ENCODE measurements around the gene PRKACG.
A peak's percentile ranks its signal among the peaks of the same experiment; 100 is the strongest.
"Not testable (repeated sequence)": the region's sequence is repeated elsewhere in the genome, so short reads cannot be mapped to it uniquely, and the experiment has no call there.

PRKACG gene

DNA sequence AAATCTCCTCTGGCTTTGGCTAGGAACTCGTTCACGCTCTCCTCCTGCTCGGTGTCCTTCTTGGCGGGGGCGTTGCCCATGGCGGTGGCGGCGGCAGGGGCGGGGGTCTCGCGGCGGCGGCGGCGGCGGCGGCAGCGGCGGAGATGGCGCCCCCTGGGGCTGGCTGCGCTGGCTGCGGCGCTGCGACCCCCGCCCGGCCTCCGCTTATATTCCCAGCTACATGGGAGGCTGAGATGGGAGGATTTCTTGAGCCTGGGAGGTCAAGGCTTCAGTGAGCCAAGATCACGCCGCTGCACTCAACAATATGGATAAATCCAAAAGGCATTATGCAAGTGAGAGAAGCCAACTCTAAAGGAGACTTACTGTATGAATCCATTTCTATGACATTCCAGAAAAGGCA lies at the start of gene PRKACG:
Gene PRKACG, minus strand, starts transcription at position 101 of the 400 bp plus-strand sequence. Its CDS starts 21 bp downstream, at position 80.
- DNase-seq: no peak

DNA sequence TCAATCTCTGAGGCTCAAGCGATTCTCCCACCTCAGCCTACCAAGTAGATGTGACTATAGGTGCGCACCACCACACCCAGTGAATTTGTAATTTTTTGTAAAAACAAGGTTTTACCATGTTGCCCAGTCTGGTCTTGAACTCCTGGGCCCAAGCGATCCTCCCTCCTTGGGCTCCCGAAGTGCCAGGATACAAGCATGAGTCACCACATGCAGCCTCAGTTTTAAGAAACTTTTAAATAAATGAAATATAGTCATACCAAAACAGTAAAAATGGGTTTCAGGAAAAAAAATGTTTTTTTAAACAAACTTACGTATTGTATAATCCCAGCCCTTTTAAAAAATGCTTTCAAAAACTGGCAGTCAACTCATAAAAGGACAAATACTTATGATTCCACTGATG lies 48.3 kb upstream of the PRKACG start:
- DNase-seq: no peak

DNA sequence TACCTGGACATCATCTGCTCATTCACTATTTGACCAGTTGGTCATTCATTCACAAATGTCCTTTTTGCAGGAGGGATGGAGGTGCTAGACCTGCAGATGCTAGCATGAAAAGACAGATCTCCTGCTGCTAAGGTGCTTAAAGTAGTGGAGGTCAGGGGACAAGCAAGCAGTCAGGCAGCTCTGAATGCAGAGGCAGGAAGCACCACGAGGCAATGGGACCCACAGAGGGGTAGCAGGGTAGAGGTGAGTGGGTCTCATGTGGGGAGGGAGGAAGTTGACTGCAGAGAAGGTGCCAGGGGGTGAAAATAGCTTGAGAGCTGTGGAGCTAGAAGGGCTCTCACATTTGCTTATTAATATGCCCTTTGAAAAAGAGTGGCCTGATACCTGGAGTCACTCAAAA lies 46.9 kb upstream of the PRKACG start:
- DNase-seq: no peak

DNA sequence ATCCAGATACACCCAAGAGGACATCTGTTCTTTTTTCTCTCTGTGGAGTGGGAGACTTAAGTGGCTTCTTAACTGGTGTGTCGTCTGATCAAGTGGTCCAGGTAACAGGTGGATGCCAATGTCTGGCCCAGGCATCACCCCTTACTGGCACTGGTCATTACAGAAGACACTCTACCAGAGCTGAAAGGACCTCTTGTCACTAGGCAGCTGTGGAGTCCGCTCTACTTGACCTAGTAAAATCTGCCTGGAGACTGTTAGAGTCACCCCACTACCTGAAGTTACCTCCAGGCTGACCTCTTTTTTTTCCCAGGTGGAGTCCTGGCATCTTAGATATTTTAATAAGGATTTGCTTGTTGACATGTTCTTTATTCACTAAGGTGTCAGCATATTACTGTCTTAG lies 44.2 kb upstream of the PRKACG start:
- DNase-seq: no peak

DNA sequence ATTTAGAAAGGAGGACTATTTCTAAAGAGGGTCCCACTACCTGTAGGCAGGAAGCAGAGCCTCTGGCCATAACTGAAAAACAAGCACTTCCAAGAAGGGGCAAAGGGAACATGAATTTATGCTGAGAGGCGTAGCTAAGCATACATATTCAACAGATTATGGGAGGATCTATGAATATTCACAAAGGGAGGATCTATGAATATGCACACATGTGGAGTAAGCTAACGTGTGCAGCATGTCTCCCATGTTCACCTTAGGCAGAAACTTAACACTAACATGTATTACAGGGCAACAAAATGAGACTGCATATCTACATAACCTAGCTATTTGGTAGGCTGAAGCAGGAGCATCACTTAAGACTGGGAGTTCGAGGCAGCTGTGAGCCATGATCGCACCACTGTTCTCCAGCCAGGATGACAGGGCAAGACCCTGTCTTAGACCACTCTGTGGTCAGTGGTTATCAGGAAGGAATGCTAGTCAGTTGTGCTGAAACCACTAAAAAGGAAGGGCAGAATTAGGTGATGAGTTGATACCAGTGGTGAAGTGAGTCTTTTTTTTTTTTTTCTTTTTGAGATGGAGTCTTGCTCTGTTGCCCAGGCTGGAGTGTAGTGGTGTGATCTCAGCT lies 42.4 kb upstream of the PRKACG start:
- no peak for DNase-seq

DNA sequence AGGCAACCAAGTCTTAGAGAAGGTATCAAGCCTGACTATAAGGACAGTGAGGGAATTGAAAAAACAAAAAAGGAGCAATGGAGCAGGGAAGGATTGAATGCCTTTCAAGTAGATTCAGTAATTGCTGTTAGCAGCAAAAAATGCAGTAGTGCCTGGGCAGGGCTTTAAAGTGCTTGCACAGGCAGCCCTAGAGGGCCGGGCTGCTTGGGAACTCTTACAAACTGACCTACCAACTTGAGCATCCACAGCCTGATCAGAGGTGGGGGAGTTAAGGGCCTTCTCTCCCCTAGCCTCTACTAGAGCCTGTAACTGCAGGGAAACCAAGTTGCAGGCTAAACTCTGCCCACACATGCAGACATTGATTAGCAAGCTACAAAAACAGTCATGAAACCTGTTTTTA lies 41.1 kb upstream of the PRKACG start:
- DNase-seq: no peak

DNA sequence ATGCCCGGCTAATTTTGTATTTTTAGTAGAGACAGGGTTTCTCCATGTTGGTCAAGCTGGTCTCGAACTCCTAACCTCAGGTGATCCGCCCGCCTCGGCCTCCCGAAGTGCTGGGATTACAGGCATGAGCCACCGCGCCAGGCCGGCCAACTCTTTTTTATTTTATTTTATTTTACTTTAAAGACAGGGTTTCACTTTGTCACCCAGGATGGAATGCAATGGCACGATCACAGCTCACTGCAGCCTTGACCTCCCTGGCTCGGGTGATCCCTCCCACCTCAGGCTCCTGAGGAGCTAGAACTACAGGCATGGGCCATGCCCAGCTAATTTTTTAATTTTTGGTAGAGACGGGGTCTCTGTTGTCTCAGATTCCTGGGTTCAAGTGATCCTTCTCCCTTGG lies 37.0 kb upstream of the PRKACG start:
- DNase-seq: not testable (repeated sequence)

DNA sequence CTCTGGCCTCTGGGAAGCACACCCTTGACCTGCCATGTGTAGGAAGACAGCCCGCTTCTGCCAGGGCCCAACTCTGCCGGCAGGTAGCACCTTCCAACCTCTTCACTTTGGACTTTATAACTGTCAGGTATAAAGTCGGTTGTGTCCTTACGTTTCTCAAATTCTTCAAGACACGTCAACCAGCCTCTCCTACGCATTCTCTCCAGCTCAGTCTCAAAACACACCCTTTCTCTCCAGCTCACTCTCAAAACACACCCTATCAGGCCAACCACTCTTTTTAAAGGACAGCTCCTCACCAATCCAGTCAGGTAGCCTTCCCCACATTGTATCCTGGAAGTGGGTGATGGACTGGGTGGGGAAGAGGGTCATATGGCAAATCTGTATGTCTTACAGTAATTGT lies 35.2 kb upstream of the PRKACG start:
- no peak for DNase-seq

DNA sequence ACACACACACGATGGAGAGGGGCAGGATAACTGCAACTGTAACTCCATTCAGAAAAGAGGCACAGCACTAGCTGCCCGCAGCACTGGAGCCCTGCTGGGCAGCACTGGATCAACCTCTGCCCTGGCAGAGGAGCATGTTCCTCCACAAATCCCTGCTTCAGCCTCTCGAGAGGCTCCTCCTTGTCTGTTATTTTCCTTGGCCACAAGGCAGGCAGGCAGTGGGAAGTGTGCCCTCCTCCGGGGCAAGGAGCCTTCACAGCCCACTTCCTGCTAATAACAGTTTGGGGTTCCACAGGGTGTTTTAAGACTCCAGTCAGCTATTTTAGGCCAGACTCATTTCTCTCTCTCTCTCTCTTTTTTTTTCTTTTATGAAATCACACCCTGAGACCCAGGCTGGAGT lies 33.5 kb upstream of the PRKACG start:
- DNase-seq: no peak

DNA sequence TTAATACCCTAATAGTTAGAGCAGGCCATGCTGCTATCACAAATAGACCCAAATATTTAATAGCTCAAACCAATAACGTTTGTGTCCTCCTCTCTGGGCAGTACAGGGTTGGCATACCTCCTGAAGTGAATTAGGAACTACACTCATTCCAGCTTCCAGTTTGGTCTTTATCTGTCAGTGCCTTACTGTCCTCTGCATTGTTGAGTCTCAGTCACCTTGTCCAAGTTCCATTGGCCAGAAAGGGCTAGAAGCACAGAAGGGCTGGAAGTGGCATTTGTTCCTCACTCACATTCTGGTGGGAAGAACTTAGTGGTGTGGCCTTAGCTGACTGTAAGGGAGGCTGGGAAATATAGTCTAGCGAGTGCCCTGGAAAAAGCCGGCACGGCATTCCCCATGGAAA lies 32.8 kb upstream of the PRKACG start:
- no peak for DNase-seq

DNA sequence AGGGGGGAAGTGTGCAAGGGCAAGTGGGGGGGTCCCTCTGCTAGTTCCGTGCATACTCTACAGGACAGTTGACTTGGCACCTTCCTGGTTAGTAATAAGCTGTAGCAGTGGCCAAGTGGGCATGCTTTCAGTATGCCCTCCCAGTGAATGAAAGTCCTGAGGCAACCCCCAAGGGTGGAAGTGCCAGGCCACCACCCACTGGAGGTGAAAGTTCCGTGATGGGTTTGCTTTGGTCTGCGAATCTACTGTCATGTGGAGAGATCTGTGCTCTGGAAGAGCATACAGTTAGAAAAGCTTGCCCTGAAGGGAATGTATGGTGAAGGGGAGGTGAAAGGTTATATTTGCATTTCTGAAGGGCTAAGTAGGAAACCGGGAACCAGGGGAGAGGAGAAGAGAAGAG lies 31.9 kb upstream of the PRKACG start:
- DNase-seq: no peak

DNA sequence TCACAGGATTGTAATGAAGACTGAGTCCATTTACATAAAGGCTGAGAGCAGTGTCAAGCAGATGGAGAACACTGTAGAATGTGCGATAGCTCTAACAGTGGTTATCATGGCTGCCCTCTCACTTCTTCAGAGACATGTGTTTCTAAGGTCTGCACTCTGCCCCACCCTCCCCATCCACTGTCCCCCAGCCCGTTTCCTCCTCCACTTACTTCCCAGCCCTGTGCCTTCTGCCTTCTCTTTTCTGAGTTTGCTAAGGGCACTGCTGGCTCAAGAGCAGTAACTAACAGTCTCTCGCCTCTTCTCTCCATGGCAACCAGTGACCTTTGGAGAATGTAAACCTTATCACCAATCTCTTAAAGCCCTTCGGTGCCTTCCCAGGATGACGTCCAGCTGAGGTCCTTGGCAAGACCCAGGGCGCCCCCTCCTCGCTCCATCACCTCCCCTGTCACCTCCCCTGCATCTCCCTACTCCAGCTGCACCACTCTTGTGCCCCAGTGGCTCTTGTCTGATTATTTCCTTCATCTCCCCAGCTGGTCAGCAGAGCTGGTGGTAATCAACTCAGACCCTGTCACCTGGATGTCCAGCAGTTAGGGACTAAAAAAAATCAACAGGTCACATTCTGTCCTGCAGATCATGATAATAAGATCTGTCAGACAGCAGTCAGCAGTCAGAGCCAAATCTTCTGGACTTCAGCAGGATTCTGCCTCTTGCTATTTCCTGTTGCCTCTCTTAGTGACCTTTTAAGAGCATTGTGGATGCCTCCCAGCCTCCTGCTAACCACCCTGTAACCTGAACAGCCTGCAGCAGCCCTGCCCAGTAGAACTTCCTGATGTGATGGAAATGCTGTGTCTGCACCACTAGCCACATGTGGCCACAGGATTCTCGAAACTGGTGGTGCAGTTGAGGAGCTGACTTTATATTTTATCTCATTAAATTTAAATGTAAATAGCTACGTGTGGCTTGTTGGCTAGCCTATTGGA lies 30.6 kb upstream of the PRKACG start:
- DNase-seq: peak; percentile 34

DNA sequence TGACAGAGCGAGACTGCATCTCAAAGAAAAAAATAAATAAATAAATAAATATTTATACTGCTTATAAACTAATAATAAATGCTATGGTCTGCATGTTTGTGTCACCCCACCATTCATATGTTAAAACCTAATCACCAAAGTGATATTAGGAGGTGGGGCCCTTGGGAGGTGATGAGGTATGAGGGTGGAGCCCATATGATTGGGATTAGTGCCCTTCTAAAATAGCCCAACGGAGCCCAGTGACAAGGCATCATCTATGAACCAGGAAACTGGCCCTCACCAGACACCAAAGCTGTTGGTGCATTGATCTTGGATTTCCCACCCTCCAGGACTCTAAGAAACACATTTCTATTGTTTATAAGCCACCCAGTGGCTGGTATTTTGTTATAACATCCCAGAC lies 26.7 kb upstream of the PRKACG start:
- no peak for DNase-seq

DNA sequence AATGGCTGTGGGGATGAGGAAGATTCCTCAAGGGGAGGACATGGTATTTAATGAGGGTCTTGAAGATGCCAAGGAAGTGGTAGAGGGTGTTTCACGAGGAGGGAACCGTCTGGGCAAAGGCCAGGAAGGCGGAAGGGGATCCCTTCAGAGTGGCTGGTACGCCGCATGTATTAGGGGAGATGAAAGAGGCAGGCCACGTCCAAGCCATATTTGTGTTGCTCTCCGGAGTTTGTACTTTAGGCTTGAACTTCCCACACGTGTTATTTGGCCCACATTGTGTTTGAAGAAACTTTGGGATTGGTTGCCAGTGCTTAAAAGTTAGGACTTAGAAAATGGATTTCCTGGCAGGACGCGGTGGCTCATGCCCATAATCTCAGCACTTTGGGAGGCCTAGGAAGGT lies 22.9 kb upstream of the PRKACG start:
- DNase-seq: no peak

DNA sequence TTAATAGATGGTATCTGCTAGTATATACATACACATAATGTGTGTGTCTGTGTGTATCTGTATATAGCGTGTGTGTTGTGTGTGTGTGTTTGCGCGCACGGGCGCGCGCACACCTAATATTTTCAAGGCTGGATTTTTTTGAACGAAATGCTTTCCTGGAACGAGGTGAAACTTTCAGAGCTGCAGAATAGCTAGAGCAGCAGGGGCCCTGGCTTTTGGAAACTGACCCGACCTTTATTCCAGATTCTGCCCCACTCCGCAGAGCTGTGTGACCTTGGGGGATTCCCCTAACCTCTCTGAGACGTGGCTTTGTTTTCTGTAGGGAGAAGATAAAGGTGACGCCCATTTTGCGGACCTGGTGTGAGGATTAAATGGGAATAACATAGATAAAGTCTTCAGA lies 22.4 kb upstream of the PRKACG start:
- DNase-seq: peak; percentile 49

DNA sequence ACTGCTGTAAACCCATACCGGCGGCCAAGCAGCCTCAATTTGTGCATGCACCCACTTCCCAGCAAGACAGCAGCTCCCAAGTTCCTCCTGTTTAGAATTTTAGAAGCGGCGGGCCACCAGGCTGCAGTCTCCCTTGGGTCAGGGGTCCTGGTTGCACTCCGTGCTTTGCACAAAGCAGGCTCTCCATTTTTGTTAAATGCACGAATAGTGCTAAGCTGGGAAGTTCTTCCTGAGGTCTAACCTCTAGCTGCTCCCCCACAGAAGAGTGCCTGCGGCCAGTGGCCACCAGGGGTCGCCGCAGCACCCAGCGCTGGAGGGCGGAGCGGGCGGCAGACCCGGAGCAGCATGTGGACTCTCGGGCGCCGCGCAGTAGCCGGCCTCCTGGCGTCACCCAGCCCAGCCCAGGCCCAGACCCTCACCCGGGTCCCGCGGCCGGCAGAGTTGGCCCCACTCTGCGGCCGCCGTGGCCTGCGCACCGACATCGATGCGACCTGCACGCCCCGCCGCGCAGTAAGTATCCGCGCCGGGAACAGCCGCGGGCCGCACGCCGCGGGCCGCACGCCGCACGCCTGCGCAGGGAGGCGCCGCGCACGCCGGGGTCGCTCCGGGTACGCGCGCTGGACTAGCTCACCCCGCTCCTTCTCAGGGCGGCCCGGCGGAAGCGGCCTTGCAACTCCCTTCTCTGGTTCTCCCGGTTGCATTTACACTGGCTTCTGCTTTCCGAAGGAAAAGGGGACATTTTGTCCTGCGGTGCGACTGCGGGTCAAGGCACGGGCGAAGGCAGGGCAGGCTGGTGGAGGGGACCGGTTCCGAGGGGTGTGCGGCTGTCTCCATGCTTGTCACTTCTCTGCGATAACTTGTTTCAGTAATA lies 21.8 kb upstream of the PRKACG start, which contains the start of gene FXN:
Gene FXN, plus strand, starts transcription at position 315 of the 871 bp plus-strand sequence. Its CDS starts 31 bp downstream, at position 346.
- peak; percentile 93 for DNase-seq

DNA sequence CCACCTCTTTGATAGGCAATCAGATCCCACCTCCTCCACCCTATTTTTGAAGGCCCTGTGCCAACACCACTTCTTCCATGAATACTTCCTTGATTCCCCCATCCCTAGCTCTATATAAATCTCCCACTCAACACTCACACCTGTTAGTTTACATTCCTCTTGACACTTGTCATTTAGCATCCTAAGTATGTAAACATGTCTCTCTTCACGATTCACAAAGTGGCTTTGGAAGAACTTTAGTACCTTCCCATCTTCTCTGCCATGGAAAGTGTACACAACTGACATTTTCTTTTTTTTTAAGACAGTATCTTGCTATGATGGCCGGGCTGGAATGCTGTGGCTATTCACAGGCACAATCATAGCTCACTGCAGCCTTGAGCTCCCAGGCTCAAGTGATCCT lies 20.2 kb upstream of the PRKACG start:
- DNase-seq: no peak

DNA sequence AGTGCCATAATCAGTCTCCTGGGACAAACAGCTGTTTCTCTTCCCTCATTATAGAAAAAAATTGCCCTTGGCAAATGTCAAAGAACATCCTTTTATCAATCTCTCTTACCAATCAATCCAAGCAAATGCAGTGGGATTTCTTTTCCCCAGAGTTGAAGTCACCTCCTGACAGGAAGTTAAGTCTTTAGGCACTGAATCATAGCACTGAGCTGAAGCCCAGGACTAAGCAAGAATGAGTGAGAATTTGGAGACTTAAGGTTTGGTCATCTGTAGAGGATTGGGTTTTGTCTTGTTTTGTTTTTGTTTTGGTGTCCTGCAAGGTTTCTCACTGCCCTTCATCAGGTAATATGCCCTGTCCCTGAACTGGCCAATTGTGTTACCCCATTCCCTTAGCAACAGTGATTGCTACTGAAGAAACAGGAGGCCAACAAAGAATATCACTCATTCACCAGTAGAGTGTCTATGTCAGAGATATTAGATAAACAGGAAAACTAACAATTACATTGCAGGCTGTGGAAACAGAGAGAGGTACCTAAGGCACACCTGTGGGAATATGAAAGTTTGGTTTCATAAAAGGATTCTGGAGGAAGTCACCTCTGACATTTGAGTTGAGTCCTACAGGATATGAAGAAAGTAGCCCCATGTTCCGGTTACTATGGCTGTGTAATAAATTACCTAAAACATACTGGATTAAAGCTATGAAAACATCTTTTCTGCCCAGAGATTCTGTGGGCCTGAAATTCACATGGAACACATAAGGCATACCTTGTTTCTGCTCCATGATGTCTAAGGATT lies 17.1 kb upstream of the PRKACG start:
- DNase-seq: no peak

DNA sequence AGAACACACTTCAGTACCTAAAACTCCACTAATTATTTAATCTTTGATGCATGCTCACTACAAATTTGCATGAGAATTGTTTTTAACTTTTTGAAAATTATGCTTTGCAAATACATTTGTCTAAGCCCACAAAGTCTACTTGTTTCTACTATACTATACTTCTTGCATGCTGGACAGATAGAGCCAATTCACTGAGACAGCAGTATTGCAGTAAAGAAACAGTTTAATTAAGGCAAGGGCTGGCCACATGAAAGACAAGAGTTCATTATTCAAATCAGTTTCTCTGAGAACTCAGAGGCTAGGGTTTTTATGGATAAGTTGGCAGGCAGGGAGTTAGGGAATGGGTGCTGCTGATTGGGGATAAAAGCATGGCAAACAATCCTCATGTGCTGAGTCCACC lies 15.6 kb upstream of the PRKACG start:
- no peak for DNase-seq

DNA sequence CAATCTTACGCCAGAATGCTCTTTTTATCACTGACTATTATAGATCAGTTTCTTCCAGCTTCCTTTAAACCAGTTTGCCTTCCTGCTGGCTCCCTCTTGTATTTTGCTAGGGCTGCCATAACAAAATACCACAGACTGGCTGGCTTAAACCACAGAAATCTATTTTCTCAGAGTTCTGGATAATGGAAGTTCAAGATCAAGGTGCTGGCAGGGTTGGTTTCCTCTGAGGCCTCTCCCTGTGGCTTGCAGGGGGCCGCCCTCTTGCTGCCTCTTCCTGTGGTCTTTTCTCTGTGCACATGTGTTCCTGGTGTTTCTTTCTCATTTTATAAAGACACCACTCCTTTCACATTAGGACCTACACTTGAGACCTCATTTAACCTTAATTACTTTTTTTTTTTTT lies 14.8 kb upstream of the PRKACG start:
- peak; percentile 28 for DNase-seq

DNA sequence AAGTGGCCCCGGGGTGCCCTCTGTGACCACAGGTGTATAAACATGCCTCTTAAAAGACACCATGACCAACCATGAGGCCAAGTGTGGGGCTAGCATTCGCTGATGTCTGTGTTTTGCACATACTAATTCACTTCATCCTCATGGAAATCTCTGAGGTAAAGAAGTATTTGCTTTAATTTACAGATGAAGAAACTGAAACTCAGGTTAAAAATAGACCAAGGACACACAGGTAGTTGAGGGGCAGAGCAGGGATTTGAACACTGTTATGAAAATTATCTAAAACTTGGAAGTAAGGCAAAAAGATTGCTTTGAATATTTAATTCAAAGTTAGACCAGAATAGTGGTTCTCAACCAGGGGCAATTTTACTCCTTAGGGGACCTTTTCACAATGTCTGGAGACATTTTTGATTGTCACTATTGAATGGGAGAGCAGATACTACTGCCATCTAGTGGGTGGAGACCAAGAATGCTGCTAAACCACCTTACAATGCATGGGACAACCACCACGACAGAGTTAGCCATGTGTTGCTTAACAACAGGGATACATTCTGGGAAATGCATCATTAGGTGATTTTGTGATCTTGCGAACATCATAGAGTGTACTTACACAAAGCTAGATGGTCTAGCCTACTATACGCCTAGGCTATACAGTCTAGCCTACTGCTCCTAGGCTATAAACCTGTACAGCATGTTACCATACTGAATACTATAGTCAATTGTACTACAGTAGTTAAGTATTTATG lies 13.6 kb upstream of the PRKACG start:
- DNase-seq: peak; percentile 77

DNA sequence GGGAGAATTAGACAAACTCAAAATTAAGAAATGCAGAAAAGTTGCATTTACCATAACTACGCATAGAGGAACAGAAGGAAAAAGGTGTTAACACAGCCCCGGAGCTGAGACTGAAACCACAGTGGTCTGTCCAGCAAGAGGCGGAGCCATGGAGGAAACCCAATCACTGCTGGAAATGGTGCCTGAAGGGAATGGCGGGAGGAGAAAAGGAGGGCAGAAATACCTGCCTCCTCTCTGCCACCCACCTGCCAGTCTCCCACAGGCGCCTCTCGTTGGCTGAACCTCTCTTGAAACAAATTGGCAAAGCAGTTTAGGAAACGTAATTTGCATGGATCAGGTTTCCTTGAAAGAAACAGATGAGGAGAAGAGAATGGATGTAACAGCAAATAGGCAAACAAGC lies 9.7 kb upstream of the PRKACG start:
- no peak for DNase-seq
